ENCODE results near the gene CUL9. TPM values are rescaled to one million over a fixed set of nuclear protein-coding genes. Genes with fewer than 3 reads are reported as not detected.

CUL9 gene
- total and polyA plus RNA-seq, 11 donors, result 6.5 to 22.3 (median 12.5) TPM

GRCh38 chr6:43248101-43248500 is 66.1 kb downstream of the CUL9 start:
- no peak for DNase-seq
- 72 to 89% (median 80%) methylated on average over 3 of the region's 3 CpGs for WGBS, 4 donors

DNA sequence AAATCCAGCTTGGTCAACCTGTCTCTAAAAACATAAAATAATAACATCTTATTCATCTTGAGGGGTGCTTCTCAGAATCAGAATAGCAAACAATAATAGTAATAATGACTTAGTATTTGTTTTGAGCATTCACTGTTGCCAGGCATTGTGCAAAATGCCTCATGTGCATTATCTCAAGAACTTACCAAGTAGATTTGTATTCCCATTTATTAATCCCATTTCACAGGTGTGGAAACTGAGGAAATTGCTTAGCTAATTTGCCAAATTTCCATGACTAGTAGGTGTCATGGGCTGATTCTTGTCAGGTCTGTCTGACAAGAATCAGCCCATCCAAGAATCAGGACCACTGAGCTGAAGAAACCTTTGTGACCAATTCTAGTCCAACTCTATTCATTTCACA is 66.8 kb downstream of the CUL9 start:
- no peak for ATAC-seq

More at GRCh38 chr6:43248101-43248500, 66.1 kb downstream of the CUL9 start:
- no peaks in the 10 kb centered on the region for H3K36me3 ChIP-seq
- H3K27me3 ChIP-seq, result peaks cover under 1 to 36% (median 22%) of the 10 kb centered on the region in 9 donors
- H3K4me3 ChIP-seq, result no peak overlapping the region
- TF ChIP-seq CTCF (IDR thresholded peaks at IDR 0.05) (no peak), POLR2A (IDR thresholded peaks at IDR 0.05) (no peak)
- intact Hi-C loops (cut with DNase I), result no loop called here
- ATAC-seq, result no peak
- H3K9me3 ChIP-seq, result no peaks in the 10 kb centered on the region
- peaks cover 0 to 17% (median 9%) of the 10 kb centered on the region in 12 donors for H3K4me1 ChIP-seq
- H3K27ac ChIP-seq, result no peak overlapping the region

DNA sequence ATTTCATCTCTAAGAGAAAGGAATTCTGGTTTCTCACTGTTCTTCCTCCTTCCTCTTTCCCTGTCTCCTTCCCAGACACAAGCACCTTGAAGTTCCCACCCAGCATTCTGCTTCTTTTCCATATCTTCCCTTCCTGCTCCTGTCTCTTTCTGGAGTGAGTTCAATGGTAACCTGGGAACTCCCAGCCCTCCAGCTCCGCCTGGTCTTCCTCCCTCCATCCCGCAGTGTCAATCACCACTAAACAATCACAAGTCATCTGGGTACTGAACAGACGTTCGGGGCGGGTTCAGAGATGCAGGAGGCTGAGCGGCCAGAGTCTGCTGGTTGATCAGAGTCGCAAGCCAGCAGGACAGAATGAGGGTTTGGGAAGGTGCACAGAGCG is 69.0 kb downstream of the CUL9 start:
- TF ChIP-seq CTCF (IDR thresholded peaks at IDR 0.05) (no peak), POLR2A (IDR thresholded peaks at IDR 0.05) (no peak)
- DNase-seq (no peak), ATAC-seq (no peak)
- peaks cover 0 to 28% (median 10%) of the 10 kb centered on the region in 9 donors for H3K27me3 ChIP-seq
- H3K4me1 ChIP-seq, result peaks cover 0 to 17% (median 9%) of the 10 kb centered on the region in 12 donors
- H3K4me3 ChIP-seq, result no peak overlapping the region
- no peaks in the 10 kb centered on the region for H3K36me3 ChIP-seq
- no peaks in the 10 kb centered on the region for H3K9me3 ChIP-seq
- intact Hi-C loops (cut with DNase I), result loop anchor here in 1 of 10 donors (10.0 kb wide), 1 partner anchor 254 kb away; no protein-coding TSS in a partner anchor
- WGBS, 4 donors, result 22 to 38% (median 28%) methylated on average over 8 of the region's 8 CpGs
- H3K27ac ChIP-seq, result no peak overlapping the region

More for the DNA sequence above, 66.8 kb downstream of the CUL9 start:
- Histone ChIP-seq H3K4me1 (peaks cover 0 to 17% (median 9%) of the 10 kb centered on the region in 12 donors), H3K4me3 (no peak overlapping the region), H3K27ac (no peak overlapping the region), H3K9me3 (no peaks in the 10 kb centered on the region), H3K36me3 (no peaks in the 10 kb centered on the region), H3K27me3 (peaks cover 0 to 33% (median 17%) of the 10 kb centered on the region in 9 donors)
- no peak for DNase-seq
- TF ChIP-seq CTCF (IDR thresholded peaks at IDR 0.05) (no peak), POLR2A (IDR thresholded peaks at IDR 0.05) (no peak)
- intact Hi-C loops (cut with DNase I), result no loop called here

- Histone ChIP-seq H3K4me1 (no peaks in the 10 kb centered on the region), H3K4me3 (no peak overlapping the region), H3K27me3 (peaks cover 0 to 26% (median 10%) of the 10 kb centered on the region in 9 donors), H3K9me3 (no peaks in the 10 kb centered on the region), H3K27ac (no peak overlapping the region), H3K36me3 (no peaks in the 10 kb centered on the region)
- ATAC-seq, result no peak
- no peak for DNase-seq
- intact Hi-C loops (cut with DNase I), result loop anchor here in 1 of 10 donors (10.0 kb wide), 1 partner anchor 251 kb away; no protein-coding TSS in a partner anchor
- no peak for TF ChIP-seq CTCF (IDR thresholded peaks at IDR 0.05)
- WGBS, 4 donors, result 92 to 95% (median 93%) methylated on average over 11 of the region's 11 CpGs
Measured at GRCh38 chr6:43253401-43253800, 71.4 kb downstream of the CUL9 start.
